Left lung (tissue), 10 donors: ENCODE results near the gene CACNA1A. TPM values are rescaled to one million over a fixed set of nuclear protein-coding genes. Genes with fewer than 3 reads are reported as not detected.

ENCODE experiments used
- ATAC-seq: fragments of 200-7000 bp; cut with Tn5 transposase; one replicate; pipeline ENCODE4 v1.9.1; 2020; ENCODE audit warnings: moderate library complexity
- DNase-seq, 4 donors: peaks; one replicate each; pipeline ENCODE4 v3.0.0-alpha.2; 2013 to 2020
- H3K27ac ChIP-seq, 2 donors: fragments of 200-600 bp; sonication (generic) in 1 of 2; one replicate each; pipeline versions ENCODE4 v1.5.0 to v1.8.0; 2020 to 2021
- H3K27me3 ChIP-seq, 2 donors: fragments of 200-600 bp; sonication (generic) in 1 of 2; one replicate each; pipeline versions ENCODE4 v1.5.0 to v1.8.0; 2020 to 2021
- H3K36me3 ChIP-seq, 2 donors: fragments of 200-600 bp; sonication (generic) in 1 of 2; one replicate each; pipeline versions ENCODE4 v1.5.0 to v1.8.0; 2020 to 2021
- H3K4me1 ChIP-seq, 2 donors: fragments of 200-600 bp; one replicate each; pipeline ENCODE4 v1.8.0; 2021
- H3K4me3 ChIP-seq, 2 donors: fragments of 200-600 bp; sonication (generic) in 1 of 2; one replicate each; pipeline versions ENCODE4 v1.5.0 to v1.8.0; 2020 to 2021; ENCODE audit warnings: mild to moderate bottlenecking in 1 of 2
- H3K9me3 ChIP-seq, 2 donors: fragments of 200-600 bp; sonication (generic) in 1 of 2; one replicate each; pipeline versions ENCODE4 v1.5.0 to v1.8.0; 2020 to 2021
- intact Hi-C, 2 donors: fragments of 100-400 bp; cut with DNase I; formaldehyde crosslinking; loops; one replicate each; pipeline versions ENCODE4 v1.11.2 to v1.14.2; 2022
- polyA plus RNA-seq, 6 donors: library from polyadenylated mRNA; unstranded; fragments of 120-200 nt; gene quantifications; one replicate each; pipeline ENCODE4 v1.2.1, GENCODE V29; 2013; ENCODE audit not compliant: insufficient read length in 6 of 6
- total RNA-seq, 2 donors: library from RNA; stranded (reverse); fragmentation: NEBNext Ultra II Directional; extraction: Animal tissue kit (Norgen Biotek cat#: 25700); gene quantifications; one replicate each; pipeline ENCODE4 v1.2.1, GENCODE V29; 2021
- TF ChIP-seq, protein P1 (sequence below), 2 donors: fragments of 200-600 bp; sonication (generic) in 1 of 2; IDR thresholded peaks; one replicate each; pipeline versions ENCODE4 v1.5.0 to v1.8.0; 2021; ENCODE audit warnings: antibody characterized with exemption in 2 of 2
- donor health status: DM: no; HTN: yes; CAD: no.
- donor health status: DM: no; HTN: no; CAD: no.

The CACNA1A gene
- total and polyA plus RNA-seq, 8 donors, result 0.20 to 5.4 (median 3.9) TPM

DNA sequence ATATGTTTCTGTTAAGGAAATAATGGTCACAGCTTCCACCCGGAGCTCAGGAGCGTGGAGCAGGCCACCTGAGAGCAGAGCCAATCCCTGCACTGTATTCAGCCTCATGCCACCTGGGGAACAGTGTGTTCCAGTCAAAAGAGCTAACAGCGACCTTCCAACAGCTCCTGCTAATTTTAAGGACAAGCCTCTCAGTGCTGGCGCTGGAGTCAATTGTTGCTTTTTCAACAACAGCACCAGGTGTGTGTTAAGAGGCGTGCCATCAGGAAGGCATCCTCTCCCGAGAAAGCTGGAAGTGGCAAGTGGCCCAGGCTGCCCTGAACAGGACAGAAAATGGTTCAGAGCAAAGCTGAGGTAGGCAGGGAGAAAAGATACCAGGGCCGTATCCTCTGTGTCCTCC is 102.0 kb downstream of the CACNA1A start:
- Histone ChIP-seq H3K9me3 (peaks cover 0 to 9% of the 10 kb centered on the region in 2 donors), H3K27me3 (no peaks in the 10 kb centered on the region), H3K4me3 (no peak overlapping the region), H3K27ac (no peak overlapping the region), H3K36me3 (no peaks in the 10 kb centered on the region), H3K4me1 (no peaks in the 10 kb centered on the region)
- DNase-seq (no peak), ATAC-seq (no peak)
- TF ChIP-seq, protein P1, sequence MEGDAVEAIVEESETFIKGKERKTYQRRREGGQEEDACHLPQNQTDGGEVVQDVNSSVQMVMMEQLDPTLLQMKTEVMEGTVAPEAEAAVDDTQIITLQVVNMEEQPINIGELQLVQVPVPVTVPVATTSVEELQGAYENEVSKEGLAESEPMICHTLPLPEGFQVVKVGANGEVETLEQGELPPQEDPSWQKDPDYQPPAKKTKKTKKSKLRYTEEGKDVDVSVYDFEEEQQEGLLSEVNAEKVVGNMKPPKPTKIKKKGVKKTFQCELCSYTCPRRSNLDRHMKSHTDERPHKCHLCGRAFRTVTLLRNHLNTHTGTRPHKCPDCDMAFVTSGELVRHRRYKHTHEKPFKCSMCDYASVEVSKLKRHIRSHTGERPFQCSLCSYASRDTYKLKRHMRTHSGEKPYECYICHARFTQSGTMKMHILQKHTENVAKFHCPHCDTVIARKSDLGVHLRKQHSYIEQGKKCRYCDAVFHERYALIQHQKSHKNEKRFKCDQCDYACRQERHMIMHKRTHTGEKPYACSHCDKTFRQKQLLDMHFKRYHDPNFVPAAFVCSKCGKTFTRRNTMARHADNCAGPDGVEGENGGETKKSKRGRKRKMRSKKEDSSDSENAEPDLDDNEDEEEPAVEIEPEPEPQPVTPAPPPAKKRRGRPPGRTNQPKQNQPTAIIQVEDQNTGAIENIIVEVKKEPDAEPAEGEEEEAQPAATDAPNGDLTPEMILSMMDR (IDR thresholded peaks at IDR 0.05), result no peak
- intact Hi-C loops, result no loop called here

DNA sequence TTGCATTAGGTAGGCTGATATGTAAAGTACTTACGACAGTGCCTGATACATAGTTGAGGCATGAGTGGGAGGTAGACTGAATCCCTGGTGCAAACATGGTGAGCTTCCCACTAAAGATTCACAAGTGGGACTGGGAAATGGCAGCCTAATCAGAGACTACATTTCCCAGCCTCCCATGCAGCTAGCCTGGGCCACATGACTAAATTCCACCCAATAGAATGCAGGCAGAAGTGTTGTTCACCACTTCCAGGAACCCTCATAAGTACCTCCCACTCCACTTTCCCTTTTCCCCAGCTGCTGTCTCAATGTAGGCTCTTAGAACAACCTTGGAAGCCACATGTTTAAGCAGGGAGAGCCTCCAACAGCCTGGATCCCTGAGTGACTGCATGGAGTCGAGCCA is 104.9 kb downstream of the CACNA1A start:
- Histone ChIP-seq H3K36me3 (no peaks in the 10 kb centered on the region), H3K4me3 (no peak overlapping the region), H3K27me3 (peaks cover 0 to 13% of the 10 kb centered on the region in 2 donors), H3K4me1 (no peaks in the 10 kb centered on the region), H3K27ac (no peak overlapping the region), H3K9me3 (peaks cover 0 to 9% of the 10 kb centered on the region in 2 donors)
- intact Hi-C loops, result no loop called here
- TF ChIP-seq, protein P1 (IDR thresholded peaks at IDR 0.05), result no peak
- DNase-seq (no peak), ATAC-seq (no peak)

DNA sequence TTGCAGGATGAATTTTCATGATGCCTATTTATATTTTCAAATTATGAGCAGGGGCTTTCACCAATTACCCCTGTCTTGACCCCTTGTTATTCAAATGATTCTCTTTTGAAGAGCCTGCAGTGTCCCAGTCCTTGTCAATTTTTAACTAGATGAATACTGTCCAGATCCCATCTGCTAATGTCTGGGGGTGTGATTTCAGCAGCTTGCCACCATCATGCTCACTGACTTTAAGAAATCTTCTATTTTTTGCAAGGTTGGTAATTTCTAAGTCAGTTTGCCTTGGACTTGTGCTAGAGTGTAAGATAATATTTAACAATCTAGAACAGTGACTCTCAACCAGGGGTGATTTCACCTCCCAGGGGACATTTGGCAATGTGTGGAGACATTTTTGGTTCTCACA is 106.0 kb downstream of the CACNA1A start:
- TF ChIP-seq, protein P1 (IDR thresholded peaks at IDR 0.05), result no peak
- intact Hi-C loops, result no loop called here
- no peak overlapping the region for H3K4me3 ChIP-seq
- no peak for ATAC-seq
- DNase-seq, result no peak
- H3K27ac ChIP-seq, result no peak overlapping the region
- peaks cover 0 to 9% of the 10 kb centered on the region in 2 donors for H3K9me3 ChIP-seq
- H3K36me3 ChIP-seq, result no peaks in the 10 kb centered on the region
- H3K4me1 ChIP-seq, result no peaks in the 10 kb centered on the region
- peaks cover 0 to 23% of the 10 kb centered on the region in 2 donors for H3K27me3 ChIP-seq

DNA sequence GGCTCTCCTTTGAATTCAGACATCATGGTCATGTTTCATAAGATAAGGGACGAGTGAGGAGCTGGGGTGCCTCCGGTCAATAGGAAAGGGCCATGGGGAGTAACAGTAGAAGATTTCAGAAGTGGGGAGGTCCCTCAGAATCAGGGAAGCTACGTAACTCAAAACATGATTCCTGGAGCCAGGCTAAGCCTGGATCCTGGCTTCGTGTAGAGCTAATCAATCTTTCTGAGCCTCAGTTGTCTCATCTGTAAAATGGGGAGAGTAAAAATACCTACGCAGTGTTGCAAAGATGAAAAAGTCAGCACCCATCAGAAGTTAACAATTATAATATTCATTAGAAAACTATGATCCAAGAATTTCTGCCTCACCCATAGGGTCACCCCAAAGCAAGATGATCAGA is 106.5 kb downstream of the CACNA1A start:
- TF ChIP-seq, protein P1 (IDR thresholded peaks at IDR 0.05), result no peak
- Histone ChIP-seq H3K4me3 (no peak overlapping the region), H3K4me1 (no peaks in the 10 kb centered on the region), H3K9me3 (peaks cover 0 to 9% of the 10 kb centered on the region in 2 donors), H3K27me3 (peaks cover 0 to 26% of the 10 kb centered on the region in 2 donors), H3K36me3 (no peaks in the 10 kb centered on the region), H3K27ac (no peak overlapping the region)
- DNase-seq (no peak), ATAC-seq (no peak)
- intact Hi-C loops, result no loop called here

DNA sequence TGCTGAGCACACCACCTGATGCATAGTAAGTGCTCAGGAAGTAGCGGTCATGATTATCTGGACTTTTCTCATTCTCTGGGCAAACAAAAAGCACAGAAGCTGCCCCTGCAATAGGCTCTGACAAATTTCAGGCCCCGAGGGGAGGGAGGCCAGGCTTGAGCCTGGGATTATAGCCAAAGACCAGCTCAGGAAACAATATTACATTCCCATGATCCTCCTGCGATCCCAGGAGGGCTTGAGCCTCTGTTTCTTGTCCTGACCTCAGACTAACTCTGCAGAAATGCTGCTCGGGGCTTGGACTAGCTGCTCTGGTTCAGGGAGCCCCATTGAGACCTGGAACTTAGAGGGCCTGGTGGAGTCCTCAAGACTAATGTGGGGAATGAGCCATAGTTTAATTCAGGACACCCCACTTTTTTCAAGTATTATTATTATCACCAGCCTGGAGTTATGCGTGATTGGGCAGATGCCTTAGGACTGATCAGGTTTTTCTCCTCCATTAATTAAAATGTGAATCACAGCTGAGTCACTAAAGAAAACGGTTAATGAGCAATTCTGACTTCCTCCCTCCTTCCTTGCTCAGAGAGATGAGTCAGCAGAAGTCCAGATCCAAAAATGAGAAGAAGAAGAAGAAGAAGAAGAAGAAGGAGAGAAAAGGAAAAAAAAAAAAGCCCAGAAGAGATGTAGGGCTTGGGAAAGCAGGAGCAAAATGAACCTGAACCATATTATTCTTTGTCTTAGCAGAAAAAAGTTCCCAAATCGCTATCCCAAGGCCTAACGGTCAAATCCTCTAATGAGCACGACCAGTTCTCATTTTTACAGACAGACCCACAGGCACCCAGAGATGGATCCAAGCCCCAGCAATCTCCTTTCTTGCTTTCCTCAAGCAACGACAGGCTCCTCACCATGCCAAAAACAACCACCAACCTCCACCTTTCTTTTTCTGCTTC is 107.2 kb downstream of the CACNA1A start:
- Histone ChIP-seq H3K36me3 (no peaks in the 10 kb centered on the region), H3K27me3 (peaks cover 0 to 26% of the 10 kb centered on the region in 2 donors), H3K9me3 (peaks cover 0 to 9% of the 10 kb centered on the region in 2 donors), H3K4me1 (no peaks in the 10 kb centered on the region), H3K27ac (no peak overlapping the region), H3K4me3 (no peak overlapping the region)
- DNase-seq (no peak), ATAC-seq (no peak)
- intact Hi-C loops, result no loop called here
- TF ChIP-seq, protein P1 (IDR thresholded peaks at IDR 0.05), result no peak
